ENCODE data around the gene TEX2.

GRCh38 chr17:64223931-64224629 lies 39.0 kb downstream of the TEX2 start:
- no peak for TF ChIP-seq CTCF (IDR thresholded peaks at IDR 0.05)
- TF ChIP-seq POLR2A (IDR thresholded peaks at IDR 0.05): no peak

All from Peyer's patch (tissue), 4 donors.